Measurements from ENCODE around the gene ATP6V1B1.
A peak's percentile ranks its signal among the peaks of the same experiment; 100 is the strongest.

ATP6V1B1 gene

GRCh38 chr2:70977605-70978205 lies 42.0 kb downstream of the ATP6V1B1 start:
- DNase-seq = peak; percentile 52

DNA sequence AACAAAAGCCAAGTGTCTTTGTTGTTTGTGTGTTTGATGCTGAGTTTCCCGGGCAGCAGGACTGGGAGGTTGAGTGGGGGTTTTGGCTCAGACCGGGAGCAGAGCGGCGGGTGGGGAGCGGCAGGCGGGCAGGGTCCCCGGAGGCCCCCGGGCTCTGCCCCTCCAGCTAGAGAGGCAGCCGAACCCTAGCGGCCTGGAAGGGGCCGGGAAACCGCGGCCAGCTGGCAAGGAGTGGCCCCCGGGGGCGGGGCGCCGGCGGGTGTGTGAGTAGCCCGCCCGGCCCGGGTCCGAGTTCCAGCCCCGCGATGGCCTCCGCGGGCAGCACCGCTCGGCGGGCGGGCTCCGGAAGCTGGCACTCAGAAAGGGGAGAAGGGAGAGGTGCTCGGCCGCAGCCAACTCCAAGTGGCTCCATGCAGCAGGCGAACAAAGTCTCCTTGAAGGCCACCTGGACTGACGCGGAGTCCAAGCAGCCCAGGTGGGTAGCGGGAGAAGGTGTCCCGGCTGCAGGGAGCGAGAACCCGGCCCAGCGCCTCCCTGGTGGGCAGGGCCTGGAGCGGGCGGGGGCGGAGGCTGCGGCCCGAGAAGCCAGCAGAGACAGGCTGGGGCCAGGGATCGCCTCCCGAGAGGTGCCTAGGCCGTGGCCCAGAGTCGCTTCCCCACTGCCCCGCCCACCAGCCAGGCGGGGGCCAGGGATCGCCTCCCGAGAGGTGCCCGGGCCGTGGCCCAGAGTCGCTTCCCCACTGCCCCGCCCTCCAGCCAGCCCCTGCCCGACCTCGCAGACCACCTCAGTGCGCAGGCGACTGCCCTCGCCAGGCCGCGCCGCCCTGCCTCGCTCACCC lies 42.9 kb downstream of the ATP6V1B1 start, which contains the start of gene ANKRD53:
Gene ANKRD53 (plus strand): TSS at position 290 of the 839 bp plus-strand sequence. CDS start 16 bp downstream, at position 306.
- DNase-seq = peak; percentile 49

GRCh38 chr2:70979180-70979488 lies 43.4 kb downstream of the ATP6V1B1 start:
- DNase-seq = no peak

DNA sequence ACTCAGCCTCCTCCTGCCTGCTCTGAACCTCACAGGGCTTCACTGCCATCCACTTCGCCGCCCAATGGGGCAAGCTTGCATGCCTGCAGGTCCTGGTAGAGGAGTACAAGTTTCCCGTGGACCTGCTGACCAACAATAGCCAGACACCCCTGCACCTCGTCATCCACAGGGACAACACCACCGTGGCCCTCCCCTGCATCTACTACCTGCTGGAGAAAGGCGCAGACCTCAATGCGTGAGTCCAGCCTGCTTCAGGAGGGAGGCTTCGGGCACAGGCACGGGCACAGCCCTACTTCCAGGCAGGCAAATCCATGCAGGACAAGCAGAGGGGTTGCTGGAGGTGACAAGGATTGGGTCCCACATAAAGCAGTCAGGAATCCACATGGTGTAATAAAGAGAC lies 43.9 kb downstream of the ATP6V1B1 start:
- DNase-seq = no peak

GRCh38 chr2:70981421-70981820 lies 45.7 kb downstream of the ATP6V1B1 start:
- DNase-seq = no peak

DNA sequence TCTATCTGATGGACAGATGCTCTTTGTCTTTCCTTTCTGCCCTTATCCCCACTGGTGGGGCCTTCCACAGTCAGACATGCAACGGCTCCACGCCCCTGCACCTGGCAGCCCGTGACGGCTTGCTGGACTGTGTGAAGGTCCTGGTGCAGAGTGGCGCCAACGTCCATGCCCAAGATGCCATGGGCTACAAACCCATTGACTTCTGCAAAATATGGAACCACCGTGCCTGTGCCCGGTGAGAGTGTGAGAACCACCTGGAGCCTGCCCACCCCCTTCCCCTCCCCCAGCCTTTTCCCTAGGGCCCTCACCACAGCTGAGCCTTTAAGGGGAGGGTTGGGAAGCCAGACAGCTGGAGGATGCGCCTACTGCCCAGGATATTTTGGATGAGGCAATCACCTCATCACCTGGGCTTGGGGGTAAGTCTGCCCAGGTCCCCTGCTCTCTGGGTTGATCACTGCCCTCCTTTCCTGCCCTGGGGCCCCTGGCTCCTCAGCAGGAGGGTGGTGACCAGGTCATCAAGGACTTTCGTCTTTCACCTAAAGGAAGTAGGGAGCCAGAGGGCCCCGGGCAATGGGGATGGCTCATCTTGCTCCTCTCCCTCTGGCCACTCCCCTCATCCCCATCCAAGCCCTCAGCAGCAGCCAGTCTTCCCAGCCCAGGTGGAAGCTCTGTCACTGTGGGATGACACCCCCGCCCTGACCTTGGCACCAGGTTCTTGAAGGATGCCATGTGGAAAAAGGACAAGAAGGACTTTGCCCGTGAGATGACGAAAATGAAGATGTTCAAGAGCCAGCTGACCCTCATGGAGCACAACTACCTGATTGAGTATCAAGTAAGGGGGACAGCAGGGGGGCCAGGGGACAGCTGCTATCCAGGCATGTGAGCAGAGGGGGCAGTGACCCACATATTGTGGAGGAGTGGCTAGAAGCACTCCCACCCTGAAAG lies 46.4 kb downstream of the ATP6V1B1 start:
- DNase-seq = no peak

DNA sequence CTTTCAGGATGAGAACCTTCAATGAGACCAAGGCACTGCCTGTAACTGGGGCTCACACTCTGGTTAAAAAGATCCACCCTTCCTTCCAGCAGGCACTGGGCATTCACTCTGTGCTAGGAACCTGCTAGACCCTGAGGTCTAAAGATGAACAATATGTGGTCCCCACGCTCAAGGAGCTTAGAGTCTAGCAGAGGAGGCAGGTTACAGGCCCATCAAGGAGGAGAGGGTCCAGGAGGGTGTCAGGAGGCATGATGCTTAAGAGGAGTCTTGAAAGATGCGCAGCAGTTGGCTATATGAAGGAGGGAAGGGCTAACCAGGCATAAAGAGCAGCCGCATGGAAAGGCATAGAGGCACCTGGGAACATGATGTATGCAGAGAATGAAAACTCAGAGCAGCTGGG lies 47.3 kb downstream of the ATP6V1B1 start:
- no peak for DNase-seq

- no peak for DNase-seq
Observed at GRCh38 chr2:70983506-70984227, 48.0 kb downstream of the ATP6V1B1 start.

GRCh38 chr2:70984228-70984575 lies 48.5 kb downstream of the ATP6V1B1 start:
- DNase-seq = no peak

DNA sequence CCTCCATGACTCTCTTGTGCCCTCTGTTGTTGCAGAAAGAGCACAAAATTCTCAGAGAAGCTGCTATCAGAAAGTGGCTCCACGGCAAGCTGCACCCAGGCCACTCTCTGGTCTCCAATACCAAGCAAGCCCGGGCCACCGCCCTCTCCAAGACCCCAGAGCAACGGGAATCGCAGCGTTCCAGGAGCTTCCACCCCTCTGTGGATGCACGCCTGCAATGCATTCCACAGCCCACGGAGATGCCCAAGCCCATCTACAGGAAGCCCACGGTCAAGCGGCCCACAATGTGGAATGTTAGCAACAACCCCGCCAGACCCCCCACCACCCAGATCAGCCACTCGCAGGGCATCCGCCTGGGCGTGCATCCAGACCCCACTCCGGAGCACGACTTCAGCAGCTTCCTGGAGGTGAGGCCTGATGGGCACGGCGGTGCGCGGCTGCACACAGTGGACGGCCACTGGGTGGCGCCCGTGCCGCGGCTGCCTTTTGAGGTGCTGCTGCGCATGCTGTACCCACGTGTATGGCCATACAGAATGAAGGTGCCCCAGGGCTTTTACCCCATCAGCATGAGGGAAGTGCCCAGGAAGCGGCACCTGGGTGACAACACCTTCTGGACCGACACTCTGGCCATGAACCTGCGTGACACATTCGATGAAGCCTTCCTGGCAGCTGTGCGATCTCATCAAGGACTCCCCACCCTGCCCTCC lies 49.0 kb downstream of the ATP6V1B1 start:
- peak; percentile 80 for DNase-seq

GRCh38 chr2:70985283-70985688 lies 49.6 kb downstream of the ATP6V1B1 start:
- DNase-seq = no peak

DNA sequence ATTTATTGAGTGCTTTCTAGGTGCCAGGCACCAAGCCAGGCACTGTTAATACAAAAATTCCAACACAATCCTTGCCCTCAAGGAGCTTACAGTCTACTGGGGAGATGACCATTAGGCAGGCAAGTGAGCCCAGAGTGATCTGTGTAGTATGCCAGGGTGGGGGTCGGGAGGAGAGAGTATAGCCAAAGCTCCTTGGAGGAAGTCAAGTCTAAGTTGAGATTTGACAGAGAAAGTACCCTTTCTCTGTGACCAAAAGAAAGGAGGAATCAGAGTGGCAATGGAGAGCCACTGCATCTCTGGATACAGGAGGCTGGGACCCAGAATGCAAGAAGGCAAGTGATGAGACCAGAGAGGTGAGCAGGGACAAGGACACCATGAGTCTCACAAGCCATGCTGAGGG lies 50.3 kb downstream of the ATP6V1B1 start:
- no peak for DNase-seq

- DNase-seq = no peak
Observed at GRCh38 chr2:70986499-70987189, 50.9 kb downstream of the ATP6V1B1 start.

DNA sequence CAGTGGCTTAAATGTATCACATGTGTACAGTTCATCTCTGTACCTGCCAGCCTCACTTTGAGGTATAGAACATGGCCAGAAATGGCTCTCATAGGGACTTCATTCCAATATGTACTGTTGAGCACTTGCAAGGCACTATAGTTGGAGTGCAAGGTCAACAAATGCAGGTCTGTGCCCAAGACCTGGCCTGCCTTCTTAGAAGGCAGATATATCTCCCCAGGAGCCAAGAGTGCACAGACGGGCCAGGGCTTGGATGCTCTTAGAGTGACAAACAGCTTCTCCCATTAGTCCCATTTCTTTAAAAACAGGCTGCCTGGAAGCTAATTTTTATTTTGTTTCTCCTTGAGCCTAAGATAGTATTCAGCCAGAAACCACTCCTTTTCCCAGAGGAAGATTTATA lies 51.7 kb downstream of the ATP6V1B1 start:
- DNase-seq = no peak

DNA sequence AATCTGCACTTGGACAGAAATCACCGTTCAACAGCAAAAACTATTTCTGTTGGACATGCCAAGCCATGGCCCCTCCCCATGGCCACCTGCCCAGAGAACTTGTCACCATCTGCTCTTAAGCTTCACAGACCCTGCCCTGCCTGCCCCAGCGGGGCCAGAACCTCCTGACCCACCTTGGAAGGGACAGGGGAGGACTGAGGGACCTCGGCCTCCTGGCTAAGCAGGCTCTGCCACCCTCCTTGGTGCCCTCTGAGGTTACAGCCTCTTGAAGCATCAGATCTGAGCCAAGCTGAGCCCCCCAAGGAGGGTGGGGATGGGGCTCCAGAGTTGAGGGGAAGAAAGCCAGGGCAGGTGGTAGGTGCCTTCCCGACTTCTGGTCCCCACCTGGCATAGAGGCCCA lies 52.5 kb downstream of the ATP6V1B1 start:
- no peak for DNase-seq

DNA sequence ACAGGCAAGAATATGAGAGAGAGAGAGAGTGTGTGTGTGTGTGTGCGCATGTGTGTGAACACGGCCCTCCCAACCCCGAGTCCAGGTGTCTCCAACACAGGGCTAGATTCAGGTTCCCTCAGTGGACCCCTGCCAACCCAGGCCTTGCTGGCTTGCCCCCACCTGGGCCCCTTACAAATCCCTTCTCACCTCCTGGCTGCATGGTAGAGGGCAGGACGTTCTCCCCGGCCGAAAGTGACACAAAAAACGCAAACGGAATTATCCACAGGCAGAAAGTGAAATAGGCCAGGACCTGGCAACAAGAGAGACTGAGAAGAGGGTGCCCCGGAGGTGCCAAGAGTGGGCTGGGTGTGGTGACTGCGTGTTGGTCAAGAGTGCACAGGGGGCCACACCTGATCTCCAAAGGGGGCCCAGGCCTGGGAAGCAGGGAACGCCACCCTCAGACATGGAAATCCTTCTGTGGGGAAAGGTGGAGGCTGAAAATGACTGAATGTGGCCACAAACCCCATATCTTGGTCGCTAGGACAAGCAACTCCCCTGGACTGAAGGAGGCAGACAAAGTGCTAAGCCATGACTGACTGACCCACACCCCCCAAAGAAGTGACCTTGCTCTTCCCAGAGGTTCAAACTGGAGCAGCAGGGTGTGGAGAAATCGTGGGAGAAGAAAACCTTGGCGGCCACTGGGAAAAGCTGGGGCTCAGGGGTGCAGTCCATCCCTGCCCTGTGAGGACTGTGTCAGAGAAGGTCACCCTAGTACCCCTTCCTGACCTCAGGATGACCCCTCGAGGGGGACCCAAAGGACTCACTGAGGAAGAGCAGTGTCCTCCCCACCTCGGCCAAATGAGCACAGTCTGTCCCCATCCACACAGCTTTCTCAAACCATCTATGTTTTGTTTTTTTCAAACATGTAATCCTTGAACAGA lies 53.3 kb downstream of the ATP6V1B1 start:
- DNase-seq = no peak

GRCh38 chr2:70990216-70990615 lies 54.5 kb downstream of the ATP6V1B1 start:
- DNase-seq = no peak

- DNase-seq = no peak
Observed at GRCh38 chr2:70991142-70991541, 55.4 kb downstream of the ATP6V1B1 start.

GRCh38 chr2:70991742-70992141 lies 56.0 kb downstream of the ATP6V1B1 start:
- no peak for DNase-seq
